ENCODE data around the gene CMSS1.

The CMSS1 gene

DNA sequence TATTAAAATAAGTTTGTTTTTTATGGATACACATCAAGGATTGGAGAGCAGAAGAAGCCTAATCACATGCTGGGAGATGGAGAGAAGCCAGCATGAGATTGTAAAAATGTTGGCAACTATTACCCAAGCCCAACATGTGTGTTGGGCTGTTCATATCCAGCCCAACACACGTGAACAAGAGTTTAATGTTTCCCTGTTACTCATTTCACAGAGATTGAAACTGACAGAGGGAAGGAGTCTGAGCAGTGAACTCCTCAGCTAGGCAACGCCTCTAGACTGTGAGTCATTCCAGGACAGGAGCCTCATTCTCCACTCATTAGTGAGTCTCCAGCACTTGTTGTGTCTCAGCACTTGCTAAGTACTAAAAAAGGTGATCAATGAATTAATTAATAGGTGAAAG is 43.2 kb upstream of the CMSS1 start:
- ChIA-PET CTCF (no interaction called here), POLR2A (no interaction called here)
- DNase-seq (ENCODE audit: low read depth, low spot score): no peak
- no peak for TF ChIP-seq CTCF (IDR thresholded peaks at IDR 0.05; ENCODE audit: insufficient read depth, low read length, missing control alignments)
- H3K4me3 ChIP-seq (ENCODE audit: low read depth, low read length): no peak overlapping the region

- DNase-seq (ENCODE audit: low read depth, low spot score): no peak
- no peak overlapping the region for H3K4me3 ChIP-seq (ENCODE audit: low read depth, low read length)
- CTCF ChIA-PET: no interaction called here
- POLR2A ChIA-PET: no interaction called here
- no peak for TF ChIP-seq CTCF (IDR thresholded peaks at IDR 0.05; ENCODE audit: insufficient read depth, low read length, missing control alignments)
These were observed 41.0 kb upstream of the CMSS1 start for GRCh38 chr3:99776516-99777209.

GRCh38 chr3:99777210-99777549 is 40.5 kb upstream of the CMSS1 start:
- POLR2A ChIA-PET: no interaction called here
- no peak overlapping the region for H3K4me3 ChIP-seq (ENCODE audit: low read depth, low read length)
- CTCF ChIA-PET: no interaction called here
- TF ChIP-seq CTCF (IDR thresholded peaks at IDR 0.05; ENCODE audit: insufficient read depth, low read length, missing control alignments): no peak
- no peak for DNase-seq (ENCODE audit: low read depth, low spot score)

DNA sequence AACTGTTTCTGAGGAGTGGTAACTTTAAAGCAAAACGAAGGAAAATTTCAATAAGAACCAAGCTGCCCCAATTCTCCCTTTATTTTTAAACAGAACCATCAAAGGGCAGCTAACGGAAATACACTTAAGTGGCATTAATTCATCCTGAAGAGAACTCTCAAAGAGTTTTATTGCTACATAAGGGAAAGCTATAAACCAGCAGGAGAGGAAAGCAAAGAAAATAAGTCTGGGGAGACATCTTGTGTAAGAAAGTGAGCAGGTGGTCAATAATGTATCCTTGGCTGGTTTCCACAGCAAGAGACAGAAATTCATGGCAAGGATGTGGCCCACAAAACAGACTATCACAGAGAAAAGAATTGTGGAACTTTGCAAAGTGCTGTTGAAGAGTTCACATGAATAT is 40.0 kb upstream of the CMSS1 start:
- POLR2A ChIA-PET: no interaction called here
- CTCF ChIA-PET: no interaction called here
- no peak for DNase-seq (ENCODE audit: low read depth, low spot score)
- no peak for TF ChIP-seq CTCF (IDR thresholded peaks at IDR 0.05; ENCODE audit: insufficient read depth, low read length, missing control alignments)
- no peak overlapping the region for H3K4me3 ChIP-seq (ENCODE audit: low read depth, low read length)

DNA sequence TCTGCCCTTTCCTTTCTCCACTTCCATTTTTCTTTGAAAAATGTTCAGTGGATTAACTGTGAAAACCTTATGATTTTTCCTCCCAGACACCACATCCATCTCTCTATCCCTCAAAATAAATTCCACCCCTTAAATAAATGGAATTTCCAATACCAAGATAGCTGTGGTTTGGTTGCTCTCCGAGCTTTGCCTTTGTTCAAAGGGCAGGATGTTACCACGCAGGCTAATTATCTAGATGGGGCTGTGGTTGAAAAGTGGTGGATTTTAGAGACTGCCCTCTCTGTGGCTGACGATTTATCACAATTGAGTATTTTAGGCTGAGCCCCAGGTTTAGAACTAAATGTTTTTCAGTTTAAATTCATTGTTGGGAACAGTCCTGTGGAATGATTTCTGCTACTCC is 36.9 kb upstream of the CMSS1 start:
- ChIA-PET CTCF (interaction anchor here (1.1 to 1.4 kb wide), 2 partner anchors 10 to 27 kb away, joined by 3 to 4 read pairs; no protein-coding TSS in a partner anchor), POLR2A (no interaction called here)
- no peak for DNase-seq (ENCODE audit: low read depth, low spot score)
- no peak overlapping the region for H3K4me3 ChIP-seq (ENCODE audit: low read depth, low read length)
- TF ChIP-seq CTCF (IDR thresholded peaks at IDR 0.05; ENCODE audit: insufficient read depth, low read length, missing control alignments): no peak

DNA sequence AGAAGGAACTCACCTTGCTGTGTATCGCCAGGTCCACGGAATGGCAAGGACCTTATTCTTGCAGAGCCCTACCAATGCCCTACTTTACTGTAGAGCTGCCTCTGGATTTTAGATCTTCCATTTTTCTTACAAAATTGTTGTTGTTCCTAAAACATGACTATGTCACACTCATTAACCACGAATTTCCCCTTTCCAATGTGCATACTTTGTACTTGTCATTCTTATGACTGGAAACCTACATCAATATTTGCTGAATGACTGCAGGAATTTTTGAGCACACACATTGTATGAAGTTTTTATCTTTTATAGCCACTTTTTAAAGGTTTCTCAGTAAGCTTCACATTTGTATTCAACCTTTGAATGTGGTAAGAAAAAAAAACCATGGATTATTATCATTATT is 35.9 kb upstream of the CMSS1 start:
- DNase-seq (ENCODE audit: low read depth, low spot score): no peak
- ChIA-PET POLR2A (interaction anchor here (1.0 to 1.1 kb wide), 2 partner anchors 30 to 83 kb away, joined by 3 to 4 read pairs; no protein-coding TSS in a partner anchor), CTCF (interaction anchor here (0.8 to 1.4 kb wide), 4 partner anchors 9 to 30 kb away, joined by 3 read pairs; no protein-coding TSS in a partner anchor)
- TF ChIP-seq CTCF (IDR thresholded peaks at IDR 0.05; ENCODE audit: insufficient read depth, low read length, missing control alignments): no peak
- H3K4me3 ChIP-seq (ENCODE audit: low read depth, low read length): no peak overlapping the region
